CD8-positive, alpha-beta memory T cell (primary cell): ENCODE results near the gene DNAJC15. TPM values are rescaled to one million over a fixed set of nuclear protein-coding genes. Genes with fewer than 3 reads are reported as not detected.

Experiments used
- CTCF ChIA-PET: fragments of 350-600 bp; sonication (Branson Sonifier 250); formaldehyde crosslinking; loops from one replicate; lab custom pipeline; 2021; ENCODE audit warnings: antibody characterized with exemption; lab: Charles Lee
- POLR2A ChIA-PET: fragments of 350-600 bp; sonication (Branson Sonifier 250); formaldehyde crosslinking; loops from one replicate; lab custom pipeline; 2021; ENCODE audit warnings: antibody characterized with exemption; lab: Charles Lee
- DNase-seq, 5 donors: peaks; one replicate each; pipeline versions ENCODE4 v3.0.0 to v3.0.0-alpha.2; 2020 to 2022; ENCODE audit warnings: mixed read lengths in 1 of 5
- H3K27ac ChIP-seq: one replicate; pipeline ENCODE4 v1.7.0; 2013; ENCODE audit warnings: low read depth, mild to moderate bottlenecking, low read length, moderate library complexity
- H3K27me3 ChIP-seq: 2 replicates; pipeline ENCODE4 v1.7.0; 2013; ENCODE audit warnings: low read length, mild to moderate bottlenecking; ENCODE audit not compliant: insufficient read depth, poor library complexity, severe bottlenecking
- H3K36me3 ChIP-seq: 2 replicates; pipeline ENCODE4 v1.7.0; 2013; ENCODE audit warnings: mild to moderate bottlenecking, low read length, moderate library complexity; ENCODE audit not compliant: insufficient read depth
- H3K4me1 ChIP-seq: 2 replicates; pipeline ENCODE4 v1.7.0; 2013; ENCODE audit warnings: mild to moderate bottlenecking, low read length, moderate library complexity; ENCODE audit not compliant: insufficient read depth
- H3K4me3 ChIP-seq: 2 replicates; pipeline ENCODE4 v1.7.0; 2013; ENCODE audit warnings: mild to moderate bottlenecking, low read length
- H3K9me3 ChIP-seq: 2 replicates; pipeline ENCODE4 v1.7.0; 2013; ENCODE audit warnings: mild to moderate bottlenecking, low read length
- H3K27ac Mint-ChIP-seq, 8 donors: one replicate each; pipeline ENCODE4 v1.8.0; 2020 to 2021; ENCODE audit warnings: mixed read lengths in 8 of 8, mild to moderate bottlenecking in 6 of 8, inconsistent platforms in 3 of 8, moderate library complexity in 3 of 8
- H3K27me3 Mint-ChIP-seq, 2 donors: one replicate each; pipeline ENCODE4 v1.8.0; 2020 to 2021; ENCODE audit warnings: mixed read lengths in 2 of 2, mild to moderate bottlenecking in 1 of 2, moderate library complexity in 1 of 2
- H3K36me3 Mint-ChIP-seq, 3 donors: one replicate each; pipeline ENCODE4 v1.8.0; 2020 to 2021; ENCODE audit warnings: mixed read lengths in 3 of 3, inconsistent platforms in 1 of 3, mild to moderate bottlenecking in 1 of 3
- H3K4me1 Mint-ChIP-seq, 3 donors: one replicate each; pipeline ENCODE4 v1.8.0; 2020 to 2021; ENCODE audit warnings: mixed read lengths in 3 of 3, inconsistent platforms in 1 of 3, mild to moderate bottlenecking in 1 of 3
- H3K4me3 Mint-ChIP-seq, 7 donors: one replicate each; pipeline ENCODE4 v1.8.0; 2020 to 2021; ENCODE audit warnings: mixed read lengths in 7 of 7, mild to moderate bottlenecking in 6 of 7, moderate library complexity in 4 of 7, inconsistent platforms in 2 of 7
- H3K9me3 Mint-ChIP-seq, 5 donors: one replicate each; pipeline ENCODE4 v1.8.0; 2020 to 2022; ENCODE audit warnings: mixed read lengths in 5 of 5, mild to moderate bottlenecking in 3 of 5, moderate library complexity in 2 of 5, inconsistent platforms in 1 of 5
- polyA plus RNA-seq: library from polyadenylated mRNA; unstranded; fragments of 300-500 nt; fragmentation: Illumina TruSeq; gene quantifications from one replicate; pipeline ENCODE4 v1.2.3, GENCODE V29; 2021
- total RNA-seq, 2 experiments: library from RNA; stranded (reverse); gene quantifications; one replicate each; pipeline ENCODE4 v1.2.3, GENCODE V29; 2021

The DNAJC15 gene
- total and polyA plus RNA-seq, 3 experiments from 2014 or later, result 13.2 to 13.7 (median 13.6) TPM

GRCh38 chr13:43132257-43132656, 108.9 kb downstream of the DNAJC15 start:
- Mint-ChIP-seq H3K4me1 (peaks cover 12 to 13% (median 12%) of the 10 kb centered on the region in 3 donors), H3K4me3 (no peak overlapping the region), H3K27ac (no peak overlapping the region), H3K9me3 (no peaks in the 10 kb centered on the region), H3K36me3 (peaks cover 0 to 5% (median 0%) of the 10 kb centered on the region in 3 donors), H3K27me3 (peaks cover 7 to 18% of the 10 kb centered on the region in 2 donors)
- H3K4me1 ChIP-seq, result peaks cover 7% of the 10 kb centered on the region
- no peak for DNase-seq
- H3K27ac ChIP-seq, result no peak overlapping the region
- ChIA-PET POLR2A (no interaction called here), CTCF (no interaction called here)
- H3K9me3 ChIP-seq, result no peaks in the 10 kb centered on the region
- H3K36me3 ChIP-seq, result no peaks in the 10 kb centered on the region
- no peak overlapping the region for H3K4me3 ChIP-seq
- H3K27me3 ChIP-seq, result peaks cover 4% of the 10 kb centered on the region

DNA sequence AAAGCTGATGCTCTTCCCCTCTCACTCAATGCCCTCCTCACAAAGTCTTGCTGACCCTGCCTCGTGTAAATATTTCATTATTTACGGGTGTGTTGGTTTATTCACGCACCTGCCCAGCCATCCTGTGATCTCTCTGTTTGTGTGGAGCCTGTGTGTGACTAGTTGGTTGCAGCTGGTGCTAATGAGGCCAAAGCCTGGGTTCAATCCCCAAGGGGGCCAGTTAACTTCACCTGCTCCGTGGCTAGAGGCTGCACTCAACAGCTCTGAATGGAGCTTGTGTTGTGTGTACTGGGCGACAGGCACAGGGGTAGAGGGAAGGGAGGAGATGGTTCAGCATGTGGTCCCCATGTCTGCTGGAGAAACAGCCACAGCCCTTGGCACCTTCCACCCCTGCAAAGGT, 109.5 kb downstream of the DNAJC15 start:
- H3K27ac Mint-ChIP-seq, result no peak overlapping the region
- H3K27me3 ChIP-seq, result peaks cover 4% of the 10 kb centered on the region
- POLR2A ChIA-PET, result no interaction called here
- CTCF ChIA-PET, result no interaction called here
- H3K27me3 Mint-ChIP-seq, result peaks cover 9 to 18% of the 10 kb centered on the region in 2 donors
- peaks cover 6 to 7% (median 6%) of the 10 kb centered on the region in 3 donors for H3K4me1 Mint-ChIP-seq
- DNase-seq, result no peak
- H3K9me3 ChIP-seq, result no peaks in the 10 kb centered on the region
- no peak overlapping the region for H3K4me3 ChIP-seq
- no peaks in the 10 kb centered on the region for H3K36me3 ChIP-seq
- peaks cover under 1% of the 10 kb centered on the region for H3K4me1 ChIP-seq
- peaks cover 0 to 5% (median 0%) of the 10 kb centered on the region in 3 donors for H3K36me3 Mint-ChIP-seq
- no peaks in the 10 kb centered on the region for H3K9me3 Mint-ChIP-seq
- H3K27ac ChIP-seq, result no peak overlapping the region
- no peak overlapping the region for H3K4me3 Mint-ChIP-seq

GRCh38 chr13:43133792-43134191, 110.4 kb downstream of the DNAJC15 start:
- no peaks in the 10 kb centered on the region for H3K9me3 ChIP-seq
- Mint-ChIP-seq H3K36me3 (peaks cover 0 to 5% (median 0%) of the 10 kb centered on the region in 3 donors), H3K27ac (peak overlapping the region in 1 of 8 donors; percentile 11), H3K27me3 (peaks cover 10 to 18% of the 10 kb centered on the region in 2 donors), H3K9me3 (no peaks in the 10 kb centered on the region), H3K4me3 (no peak overlapping the region), H3K4me1 (no peaks in the 10 kb centered on the region)
- no peak overlapping the region for H3K27ac ChIP-seq
- peaks cover 2% of the 10 kb centered on the region for H3K27me3 ChIP-seq
- POLR2A ChIA-PET, result no interaction called here
- no peak for DNase-seq
- H3K4me1 ChIP-seq, result no peaks in the 10 kb centered on the region
- CTCF ChIA-PET, result no interaction called here
- no peak overlapping the region for H3K4me3 ChIP-seq
- H3K36me3 ChIP-seq, result no peaks in the 10 kb centered on the region

GRCh38 chr13:43134868-43135267, 111.5 kb downstream of the DNAJC15 start:
- H3K9me3 Mint-ChIP-seq, result no peaks in the 10 kb centered on the region
- no peak overlapping the region for H3K27ac Mint-ChIP-seq
- peaks cover 10 to 14% of the 10 kb centered on the region in 2 donors for H3K27me3 Mint-ChIP-seq
- peaks cover 0 to 5% (median 0%) of the 10 kb centered on the region in 3 donors for H3K36me3 Mint-ChIP-seq
- no peak overlapping the region for H3K4me3 Mint-ChIP-seq
- Histone ChIP-seq H3K9me3 (no peaks in the 10 kb centered on the region), H3K27ac (no peak overlapping the region), H3K4me3 (no peak overlapping the region), H3K27me3 (no peaks in the 10 kb centered on the region), H3K36me3 (no peaks in the 10 kb centered on the region), H3K4me1 (no peaks in the 10 kb centered on the region)
- CTCF ChIA-PET, result no interaction called here
- no peak for DNase-seq
- POLR2A ChIA-PET, result no interaction called here
- H3K4me1 Mint-ChIP-seq, result no peaks in the 10 kb centered on the region

DNA sequence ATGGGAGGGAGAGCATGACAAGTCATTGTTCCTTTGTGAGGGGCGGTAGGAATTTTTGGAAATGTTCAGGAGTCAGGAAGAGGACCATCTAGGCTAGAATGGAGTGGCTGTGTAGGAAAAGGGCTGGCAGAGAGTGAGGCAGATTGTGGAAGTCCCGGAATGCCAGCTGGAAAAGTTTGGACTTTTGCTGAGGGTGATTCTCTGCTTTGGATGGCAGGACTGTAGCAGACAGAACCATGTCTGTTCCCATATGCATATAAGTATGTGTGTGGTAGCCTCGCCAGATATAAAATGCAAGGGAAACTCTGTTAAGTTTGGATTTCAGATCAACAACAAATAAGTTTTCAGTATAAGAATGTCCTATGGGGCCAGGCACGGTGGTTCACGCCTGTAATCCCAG, 112.1 kb downstream of the DNAJC15 start:
- H3K27ac Mint-ChIP-seq, result no peak overlapping the region
- H3K4me1 Mint-ChIP-seq, result no peaks in the 10 kb centered on the region
- Histone ChIP-seq H3K27ac (no peak overlapping the region), H3K36me3 (no peaks in the 10 kb centered on the region), H3K9me3 (no peaks in the 10 kb centered on the region), H3K4me1 (no peaks in the 10 kb centered on the region), H3K4me3 (no peak overlapping the region), H3K27me3 (no peaks in the 10 kb centered on the region)
- H3K4me3 Mint-ChIP-seq, result no peak overlapping the region
- no peaks in the 10 kb centered on the region for H3K9me3 Mint-ChIP-seq
- H3K36me3 Mint-ChIP-seq, result peaks cover 0 to 5% (median 0%) of the 10 kb centered on the region in 3 donors
- peaks cover 10 to 14% of the 10 kb centered on the region in 2 donors for H3K27me3 Mint-ChIP-seq
- ChIA-PET POLR2A (no interaction called here), CTCF (no interaction called here)
- no peak for DNase-seq

DNA sequence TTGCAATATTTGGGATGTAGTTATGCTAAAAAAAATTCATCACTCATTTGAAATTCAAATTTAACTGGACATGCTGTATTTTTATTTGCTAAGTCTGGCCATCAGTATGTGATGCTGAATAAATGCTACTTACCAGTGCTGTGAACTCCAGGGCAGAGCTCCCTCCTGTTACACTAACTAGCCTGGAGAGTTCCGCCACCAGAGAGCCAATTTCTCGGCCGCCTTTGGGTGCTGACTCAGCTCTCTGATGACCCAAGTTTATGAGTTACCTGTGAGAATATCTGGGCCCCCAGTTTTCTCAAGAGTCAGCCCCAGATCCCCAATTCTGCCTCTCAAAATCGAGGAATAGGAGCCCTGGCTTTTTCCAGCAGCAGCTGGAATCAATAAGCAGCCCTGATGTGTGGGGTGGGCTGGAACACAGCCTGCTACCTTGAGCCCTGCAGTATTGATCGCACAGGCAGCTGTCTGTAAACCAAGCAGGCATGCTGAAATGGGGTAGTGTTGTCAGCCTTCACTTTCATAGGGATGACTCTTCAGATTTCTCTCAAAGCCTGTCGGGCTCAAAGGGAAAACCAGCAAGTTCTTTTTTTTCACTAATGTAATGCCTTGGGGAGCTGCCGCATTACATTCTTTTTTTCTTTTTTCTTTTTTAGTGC, 113.7 kb downstream of the DNAJC15 start:
- H3K27ac ChIP-seq, result no peak overlapping the region
- POLR2A ChIA-PET, result no interaction called here
- CTCF ChIA-PET, result no interaction called here

DNA sequence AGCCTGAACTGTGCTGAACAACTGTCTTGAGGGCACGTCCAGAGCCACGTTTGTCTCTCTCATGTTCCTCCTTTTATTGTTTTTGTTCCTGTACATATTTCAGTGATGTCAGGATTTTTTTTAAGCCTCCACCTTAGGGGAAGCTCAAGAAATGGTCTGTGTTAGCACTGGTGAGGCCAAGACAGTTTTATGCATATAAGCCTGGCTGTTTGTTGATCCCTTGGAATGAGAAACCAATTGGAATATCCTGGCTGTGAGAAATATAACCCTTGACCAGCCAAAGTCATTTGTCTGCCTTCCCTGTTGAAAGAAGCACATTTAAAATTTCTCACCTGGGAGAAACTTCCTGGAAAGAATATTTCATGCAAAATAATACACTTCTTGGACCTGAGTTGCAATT, 115.8 kb downstream of the DNAJC15 start:
- Mint-ChIP-seq H3K4me1 (no peaks in the 10 kb centered on the region), H3K36me3 (peaks cover 0 to 3% (median 0%) of the 10 kb centered on the region in 3 donors), H3K9me3 (no peaks in the 10 kb centered on the region), H3K4me3 (no peak overlapping the region), H3K27ac (no peak overlapping the region), H3K27me3 (peaks cover 7 to 9% of the 10 kb centered on the region in 2 donors)
- Histone ChIP-seq H3K36me3 (no peaks in the 10 kb centered on the region), H3K4me3 (no peak overlapping the region), H3K4me1 (no peaks in the 10 kb centered on the region), H3K27me3 (no peaks in the 10 kb centered on the region), H3K27ac (no peak overlapping the region), H3K9me3 (no peaks in the 10 kb centered on the region)
- DNase-seq, result no peak
- POLR2A ChIA-PET, result no interaction called here
- CTCF ChIA-PET, result no interaction called here

More for the DNA sequence above, 113.7 kb downstream of the DNAJC15 start:
- Mint-ChIP-seq H3K4me3 (no peak overlapping the region), H3K36me3 (peaks cover 0 to 5% (median 0%) of the 10 kb centered on the region in 3 donors), H3K27me3 (peaks cover 10 to 14% of the 10 kb centered on the region in 2 donors), H3K9me3 (no peaks in the 10 kb centered on the region), H3K27ac (peak overlapping the region in 1 of 8 donors; percentile 13), H3K4me1 (no peaks in the 10 kb centered on the region)
- Histone ChIP-seq H3K4me1 (no peaks in the 10 kb centered on the region), H3K36me3 (no peaks in the 10 kb centered on the region), H3K27me3 (no peaks in the 10 kb centered on the region), H3K4me3 (no peak overlapping the region), H3K9me3 (no peaks in the 10 kb centered on the region)
- no peak for DNase-seq

DNA sequence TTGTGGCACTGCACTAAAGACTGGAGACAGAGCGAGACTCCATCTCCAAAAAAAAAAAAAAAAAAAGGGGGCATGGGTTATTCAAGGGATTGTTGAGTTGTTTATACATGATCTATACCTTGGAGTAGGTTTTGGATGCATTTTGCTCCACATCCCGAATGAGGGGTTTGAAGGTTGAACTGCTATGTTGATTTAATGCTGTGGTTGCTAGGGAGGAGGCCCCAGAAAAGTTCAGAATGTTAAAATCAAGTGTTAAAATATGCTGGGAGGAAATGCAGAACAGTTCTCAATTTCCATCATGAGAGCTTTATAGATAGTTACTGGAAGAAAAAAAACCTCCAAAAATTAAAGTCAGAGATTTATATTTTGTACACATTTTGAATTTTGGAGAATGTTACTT, 116.5 kb downstream of the DNAJC15 start:
- H3K4me3 ChIP-seq, result no peak overlapping the region
- DNase-seq, result no peak
- POLR2A ChIA-PET, result no interaction called here
- H3K9me3 ChIP-seq, result no peaks in the 10 kb centered on the region
- no peak overlapping the region for H3K27ac Mint-ChIP-seq
- H3K9me3 Mint-ChIP-seq, result no peaks in the 10 kb centered on the region
- no peaks in the 10 kb centered on the region for H3K36me3 ChIP-seq
- no peaks in the 10 kb centered on the region for H3K4me1 Mint-ChIP-seq
- H3K4me3 Mint-ChIP-seq, result no peak overlapping the region
- H3K27me3 Mint-ChIP-seq, result peaks cover 6 to 8% of the 10 kb centered on the region in 2 donors
- no peak overlapping the region for H3K27ac ChIP-seq
- no peaks in the 10 kb centered on the region for H3K27me3 ChIP-seq
- CTCF ChIA-PET, result no interaction called here
- no peaks in the 10 kb centered on the region for H3K4me1 ChIP-seq
- peaks cover 0 to 1% (median 0%) of the 10 kb centered on the region in 3 donors for H3K36me3 Mint-ChIP-seq
